ENCODE results near the gene UGT1A4. TPM values are rescaled to one million over a fixed set of nuclear protein-coding genes. Genes with fewer than 3 reads are reported as not detected.

Gene UGT1A4
- total RNA-seq, 1 experiment from 2014 or later, result 6.1 TPM

DNA sequence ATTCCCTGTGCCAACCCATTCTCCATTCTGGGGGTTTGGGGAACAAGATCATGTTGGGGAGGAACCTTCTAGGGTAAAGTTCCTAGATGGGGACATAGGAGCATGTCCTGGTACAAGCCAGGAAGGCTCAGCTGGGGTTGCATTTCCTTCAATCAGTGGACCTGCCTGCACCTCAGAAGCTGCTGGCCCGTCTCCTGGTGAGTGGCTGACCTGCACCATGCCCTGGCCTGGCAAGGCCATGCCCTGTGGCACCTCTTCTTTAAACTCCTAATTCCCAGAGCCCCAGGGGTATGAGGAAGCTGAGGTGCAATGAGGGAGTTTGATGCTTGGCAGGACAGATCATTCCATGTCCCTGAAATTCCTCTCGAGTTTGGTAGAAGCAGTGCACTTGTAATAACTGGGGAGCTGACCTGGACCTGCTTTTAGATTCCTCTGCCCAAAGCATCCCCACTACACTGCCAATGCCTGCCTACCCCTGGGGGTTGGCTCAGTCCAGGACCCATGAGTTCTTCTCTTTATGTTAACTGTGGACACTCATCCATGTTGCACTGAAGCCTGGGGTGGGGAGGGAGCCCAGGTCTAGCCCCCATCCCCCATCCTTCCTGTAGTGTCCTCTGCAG is 84.9 kb downstream of the UGT1A4 start:
- intact Hi-C loops (cut with micrococcal nuclease; ENCODE audit: unreplicated experiment), result no loop called here
- TF ChIP-seq, protein P1, sequence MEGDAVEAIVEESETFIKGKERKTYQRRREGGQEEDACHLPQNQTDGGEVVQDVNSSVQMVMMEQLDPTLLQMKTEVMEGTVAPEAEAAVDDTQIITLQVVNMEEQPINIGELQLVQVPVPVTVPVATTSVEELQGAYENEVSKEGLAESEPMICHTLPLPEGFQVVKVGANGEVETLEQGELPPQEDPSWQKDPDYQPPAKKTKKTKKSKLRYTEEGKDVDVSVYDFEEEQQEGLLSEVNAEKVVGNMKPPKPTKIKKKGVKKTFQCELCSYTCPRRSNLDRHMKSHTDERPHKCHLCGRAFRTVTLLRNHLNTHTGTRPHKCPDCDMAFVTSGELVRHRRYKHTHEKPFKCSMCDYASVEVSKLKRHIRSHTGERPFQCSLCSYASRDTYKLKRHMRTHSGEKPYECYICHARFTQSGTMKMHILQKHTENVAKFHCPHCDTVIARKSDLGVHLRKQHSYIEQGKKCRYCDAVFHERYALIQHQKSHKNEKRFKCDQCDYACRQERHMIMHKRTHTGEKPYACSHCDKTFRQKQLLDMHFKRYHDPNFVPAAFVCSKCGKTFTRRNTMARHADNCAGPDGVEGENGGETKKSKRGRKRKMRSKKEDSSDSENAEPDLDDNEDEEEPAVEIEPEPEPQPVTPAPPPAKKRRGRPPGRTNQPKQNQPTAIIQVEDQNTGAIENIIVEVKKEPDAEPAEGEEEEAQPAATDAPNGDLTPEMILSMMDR (IDR thresholded peaks at IDR 0.05; ENCODE audit: unreplicated experiment), result no peak
- Mint-ChIP-seq H3K9me3 (ENCODE audit: low read depth, unreplicated experiment) (no peaks in the 10 kb centered on the region), H3K4me1 (ENCODE audit: low read depth, unreplicated experiment) (peaks cover 14% of the 10 kb centered on the region), H3K27ac (ENCODE audit: unreplicated experiment) (no peak overlapping the region), H3K36me3 (ENCODE audit: insufficient read depth, unreplicated experiment) (no peaks in the 10 kb centered on the region), H3K4me3 (ENCODE audit: low read depth, unreplicated experiment) (no peak overlapping the region), H3K27me3 (ENCODE audit: unreplicated experiment) (no peaks in the 10 kb centered on the region)
- CTCF ChIA-PET, result no interaction called here
- DNase-seq, result no peak
- BruUV-seq (replicated peaks), result no TSS peak

- no peaks in the 10 kb centered on the region for H3K36me3 Mint-ChIP-seq (ENCODE audit: insufficient read depth, unreplicated experiment)
- no TSS peak for BruUV-seq (replicated peaks)
- no peak overlapping the region for H3K27ac Mint-ChIP-seq (ENCODE audit: unreplicated experiment)
- CTCF ChIA-PET, result no interaction called here
- H3K4me3 Mint-ChIP-seq (ENCODE audit: low read depth, unreplicated experiment), result no peak overlapping the region
- peaks cover 2% of the 10 kb centered on the region for H3K27me3 Mint-ChIP-seq (ENCODE audit: unreplicated experiment)
- DNase-seq, result no peak
- peaks cover 14% of the 10 kb centered on the region for H3K4me1 Mint-ChIP-seq (ENCODE audit: low read depth, unreplicated experiment)
- TF ChIP-seq, protein P1 (IDR thresholded peaks at IDR 0.05; ENCODE audit: unreplicated experiment), result no peak
- H3K9me3 Mint-ChIP-seq (ENCODE audit: low read depth, unreplicated experiment), result no peaks in the 10 kb centered on the region
- intact Hi-C loops (cut with micrococcal nuclease; ENCODE audit: unreplicated experiment), result no loop called here
These were observed 85.5 kb downstream of the UGT1A4 start for GRCh38 chr2:233803994-233804393.

GRCh38 chr2:233807215-233807865 is 88.8 kb downstream of the UGT1A4 start:
- Mint-ChIP-seq H3K9me3 (ENCODE audit: low read depth, unreplicated experiment) (no peaks in the 10 kb centered on the region), H3K4me1 (ENCODE audit: low read depth, unreplicated experiment) (no peaks in the 10 kb centered on the region), H3K36me3 (ENCODE audit: insufficient read depth, unreplicated experiment) (no peaks in the 10 kb centered on the region), H3K27me3 (ENCODE audit: unreplicated experiment) (peaks cover 24% of the 10 kb centered on the region), H3K27ac (ENCODE audit: unreplicated experiment) (no peak overlapping the region), H3K4me3 (ENCODE audit: low read depth, unreplicated experiment) (no peak overlapping the region)
- TF ChIP-seq, protein P1 (IDR thresholded peaks at IDR 0.05; ENCODE audit: unreplicated experiment), result no peak
- BruUV-seq (replicated peaks), result no TSS peak
- CTCF ChIA-PET, result no interaction called here
- DNase-seq, result peak; percentile 13
- intact Hi-C loops (cut with micrococcal nuclease; ENCODE audit: unreplicated experiment), result no loop called here

- intact Hi-C loops (cut with micrococcal nuclease; ENCODE audit: unreplicated experiment), result no loop called here
- Mint-ChIP-seq H3K9me3 (ENCODE audit: low read depth, unreplicated experiment) (no peaks in the 10 kb centered on the region), H3K4me3 (ENCODE audit: low read depth, unreplicated experiment) (no peak overlapping the region), H3K27me3 (ENCODE audit: unreplicated experiment) (peaks cover 28% of the 10 kb centered on the region), H3K36me3 (ENCODE audit: insufficient read depth, unreplicated experiment) (no peaks in the 10 kb centered on the region), H3K27ac (ENCODE audit: unreplicated experiment) (no peak overlapping the region), H3K4me1 (ENCODE audit: low read depth, unreplicated experiment) (no peaks in the 10 kb centered on the region)
- CTCF ChIA-PET, result no interaction called here
- DNase-seq, result no peak
- TF ChIP-seq, protein P1 (IDR thresholded peaks at IDR 0.05; ENCODE audit: unreplicated experiment), result no peak
- BruUV-seq (replicated peaks), result no TSS peak
These were observed 89.7 kb downstream of the UGT1A4 start for GRCh38 chr2:233807966-233808935.

Measured in Calu3 (cell line).